Anterior cingulate cortex (tissue), 58 donors: ENCODE data around the gene MTOR.
"Not testable (repeated sequence)": the region's sequence is repeated elsewhere in the genome, so short reads cannot be mapped to it uniquely, and the experiment has no call there.

ENCODE experiments used
- DNase-seq, 58 donors: peaks; one replicate each; lab custom pipeline; 2025; lab: John Stamatoyannopoulos, UW

MTOR gene

GRCh38 chr1:11281518-11282331 lies 19.4 kb upstream of the MTOR start:
- peak in 2 of 58 donors; percentile 6 to 14 for DNase-seq

- DNase-seq = peak in 1 of 58 donors; percentile 10
These were observed 18.5 kb upstream of the MTOR start for GRCh38 chr1:11280719-11281376.

GRCh38 chr1:11279630-11280029 lies 17.3 kb upstream of the MTOR start:
- no peak for DNase-seq

- no peak for DNase-seq
These were observed 16.8 kb upstream of the MTOR start for GRCh38 chr1:11279152-11279551.

GRCh38 chr1:11273595-11274234 lies 11.4 kb upstream of the MTOR start:
- DNase-seq = peak in 4 of 58 donors; percentile 21 to 37 (median 35)

GRCh38 chr1:11272832-11273594 lies 10.7 kb upstream of the MTOR start, which contains the start of gene UBIAD1:
Gene UBIAD1, plus strand, starts transcription at chr1:11273198. Its CDS starts 334 bp downstream, at chr1:11273532.
- DNase-seq = peak in 57 of 58 donors; percentile 24 to 95 (median 83)

GRCh38 chr1:11272544-11272831 lies 10.1 kb upstream of the MTOR start:
- DNase-seq = no peak

GRCh38 chr1:11267350-11268337 lies 5.3 kb upstream of the MTOR start:
- DNase-seq = not testable (repeated sequence)

- DNase-seq = no peak
These were observed 4.1 kb upstream of the MTOR start for GRCh38 chr1:11266268-11267074.

- DNase-seq = no peak
These were observed 6.1 kb downstream of the MTOR start for GRCh38 chr1:11256299-11256698.

GRCh38 chr1:11253226-11253625 lies 9.1 kb downstream of the MTOR start:
- DNase-seq = no peak

- no peak for DNase-seq
These were observed 9.8 kb downstream of the MTOR start for GRCh38 chr1:11252538-11252937.

GRCh38 chr1:11248169-11248568 lies 14.2 kb downstream of the MTOR start:
- DNase-seq = no peak

GRCh38 chr1:11245904-11246719 lies 16.2 kb downstream of the MTOR start:
- peak in 4 of 58 donors; percentile 2 to 11 (median 8) for DNase-seq

GRCh38 chr1:11245248-11245647 lies 17.1 kb downstream of the MTOR start:
- DNase-seq = no peak

GRCh38 chr1:11238311-11238710 lies 24.0 kb downstream of the MTOR start:
- DNase-seq = peak in 1 of 58 donors; percentile 18

GRCh38 chr1:11237356-11237755 lies 25.0 kb downstream of the MTOR start:
- no peak for DNase-seq

GRCh38 chr1:11233208-11233607 lies 29.1 kb downstream of the MTOR start:
- no peak for DNase-seq
